Measurements from ENCODE around the gene SARM1.

The SARM1 gene

GRCh38 chr17:28344435-28344901, 27.0 kb upstream of the SARM1 start:
- H4K8ac ChIP-seq (ENCODE audit: low read depth, low read length), result no peak overlapping the region
- H3K9me3 ChIP-seq (replicated peaks in 1 of 2; ENCODE audit: control insufficient read depth in 2 of 2, insufficient read depth in 1 of 2, low read depth in 1 of 2, low read length in 2 of 2), result no peaks in the 10 kb centered on the region
- no CpG with 5 or more reads among the region's 19 CpGs for WGBS, 2 donors (ENCODE audit: extremely low coverage in 2 of 2, insufficient read length in 2 of 2, insufficient replicate concordance in 1 of 2)
- no peak overlapping the region for H3K4me3 ChIP-seq (ENCODE audit: low read length in 2 of 2)
- H3K36me3 ChIP-seq (replicated peaks in 1 of 2; ENCODE audit: control insufficient read depth in 2 of 2, insufficient read depth in 2 of 2, low read length in 2 of 2), result peaks cover 66 to 98% of the 10 kb centered on the region in 2 donors
- no peak overlapping the region for H3K4ac ChIP-seq (ENCODE audit: low read length)
- H3K4me2 ChIP-seq (ENCODE audit: insufficient read depth, low read length, poor library complexity, severe bottlenecking), result no peak overlapping the region
- H2BK120ac ChIP-seq (ENCODE audit: low read depth, low read length), result no peak overlapping the region
- H3K9ac ChIP-seq (ENCODE audit: low read depth, low read length, poor library complexity), result no peak overlapping the region
- no peak overlapping the region for H4K91ac ChIP-seq (ENCODE audit: low read depth, low read length, poor library complexity)
- no peaks in the 10 kb centered on the region for H3K27me3 ChIP-seq (ENCODE audit: control insufficient read depth in 3 of 3, insufficient read depth in 3 of 3, low read depth in 1 of 3, low read length in 3 of 3)
- H3K79me1 ChIP-seq (ENCODE audit: low read depth, low read length), result no peaks in the 10 kb centered on the region
- H2BK5ac ChIP-seq (ENCODE audit: low read length), result no peak overlapping the region
- no peak for DNase-seq (ENCODE audit: low spot score)
- no peak overlapping the region for H2AK5ac ChIP-seq (ENCODE audit: low read depth, low read length)
- H2AFZ ChIP-seq (ENCODE audit: low read length), result no peak overlapping the region
- H3K23ac ChIP-seq (ENCODE audit: low read depth, low read length, poor library complexity), result no peak overlapping the region
- H3K27ac ChIP-seq (replicated peaks; ENCODE audit: low read length), result no peak overlapping the region
- H3K18ac ChIP-seq (ENCODE audit: low read length), result no peak overlapping the region
- no peak overlapping the region for H2BK12ac ChIP-seq (ENCODE audit: low read length)
- no peak overlapping the region for H2BK15ac ChIP-seq (ENCODE audit: low read length)
- no peak overlapping the region for H3K14ac ChIP-seq (ENCODE audit: low read length)
- H3K4me1 ChIP-seq (ENCODE audit: control insufficient read depth in 2 of 2, insufficient read depth in 1 of 2, low read depth in 1 of 2, low read length in 2 of 2), result peaks cover 0 to 6% of the 10 kb centered on the region in 2 donors

- no peak overlapping the region for H4K8ac ChIP-seq (ENCODE audit: low read depth, low read length)
- no peaks in the 10 kb centered on the region for H3K27me3 ChIP-seq (ENCODE audit: control insufficient read depth in 3 of 3, insufficient read depth in 3 of 3, low read depth in 1 of 3, low read length in 3 of 3)
- H2AK5ac ChIP-seq (ENCODE audit: low read depth, low read length), result no peak overlapping the region
- H3K4me2 ChIP-seq (ENCODE audit: insufficient read depth, low read length, poor library complexity, severe bottlenecking), result no peak overlapping the region
- WGBS, 2 donors (ENCODE audit: extremely low coverage in 2 of 2, insufficient read length in 2 of 2, insufficient replicate concordance in 1 of 2), result no CpG with 5 or more reads among the region's 13 CpGs
- peaks cover 68 to 100% of the 10 kb centered on the region in 2 donors for H3K36me3 ChIP-seq (replicated peaks in 1 of 2; ENCODE audit: control insufficient read depth in 2 of 2, insufficient read depth in 2 of 2, low read length in 2 of 2)
- no peak overlapping the region for H2AFZ ChIP-seq (ENCODE audit: low read length)
- H3K4me1 ChIP-seq (ENCODE audit: control insufficient read depth in 2 of 2, insufficient read depth in 1 of 2, low read depth in 1 of 2, low read length in 2 of 2), result peaks cover 0 to 6% of the 10 kb centered on the region in 2 donors
- H3K23ac ChIP-seq (ENCODE audit: low read depth, low read length, poor library complexity), result no peak overlapping the region
- no peak overlapping the region for H3K9ac ChIP-seq (ENCODE audit: low read depth, low read length, poor library complexity)
- no peak overlapping the region for H2BK5ac ChIP-seq (ENCODE audit: low read length)
- no peak overlapping the region for H4K91ac ChIP-seq (ENCODE audit: low read depth, low read length, poor library complexity)
- H2BK12ac ChIP-seq (ENCODE audit: low read length), result no peak overlapping the region
- no peaks in the 10 kb centered on the region for H3K79me1 ChIP-seq (ENCODE audit: low read depth, low read length)
- no peak overlapping the region for H3K4me3 ChIP-seq (ENCODE audit: low read length in 2 of 2)
- H3K4ac ChIP-seq (ENCODE audit: low read length), result no peak overlapping the region
- no peak overlapping the region for H3K27ac ChIP-seq (replicated peaks; ENCODE audit: low read length)
- no peak overlapping the region for H3K14ac ChIP-seq (ENCODE audit: low read length)
- no peaks in the 10 kb centered on the region for H3K9me3 ChIP-seq (replicated peaks in 1 of 2; ENCODE audit: control insufficient read depth in 2 of 2, insufficient read depth in 1 of 2, low read depth in 1 of 2, low read length in 2 of 2)
- no peak overlapping the region for H3K18ac ChIP-seq (ENCODE audit: low read length)
- no peak for DNase-seq (ENCODE audit: low spot score)
- no peak overlapping the region for H2BK15ac ChIP-seq (ENCODE audit: low read length)
- no peak overlapping the region for H2BK120ac ChIP-seq (ENCODE audit: low read depth, low read length)
Observed at GRCh38 chr17:28345419-28346198, 25.9 kb upstream of the SARM1 start.

GRCh38 chr17:28346199-28346580, 25.3 kb upstream of the SARM1 start:
- no peak overlapping the region for H3K9ac ChIP-seq (ENCODE audit: low read depth, low read length, poor library complexity)
- no peak overlapping the region for H2BK12ac ChIP-seq (ENCODE audit: low read length)
- H3K79me1 ChIP-seq (ENCODE audit: low read depth, low read length), result no peaks in the 10 kb centered on the region
- H3K27ac ChIP-seq (replicated peaks; ENCODE audit: low read length), result no peak overlapping the region
- H2BK120ac ChIP-seq (ENCODE audit: low read depth, low read length), result no peak overlapping the region
- no peak overlapping the region for H3K14ac ChIP-seq (ENCODE audit: low read length)
- H3K4me1 ChIP-seq (ENCODE audit: control insufficient read depth in 2 of 2, insufficient read depth in 1 of 2, low read depth in 1 of 2, low read length in 2 of 2), result peaks cover 0 to 6% of the 10 kb centered on the region in 2 donors
- no peak overlapping the region for H2AFZ ChIP-seq (ENCODE audit: low read length)
- H2BK5ac ChIP-seq (ENCODE audit: low read length), result no peak overlapping the region
- H4K91ac ChIP-seq (ENCODE audit: low read depth, low read length, poor library complexity), result no peak overlapping the region
- H2BK15ac ChIP-seq (ENCODE audit: low read length), result no peak overlapping the region
- H3K27me3 ChIP-seq (ENCODE audit: control insufficient read depth in 3 of 3, insufficient read depth in 3 of 3, low read depth in 1 of 3, low read length in 3 of 3), result no peaks in the 10 kb centered on the region
- H4K8ac ChIP-seq (ENCODE audit: low read depth, low read length), result no peak overlapping the region
- peaks cover 71 to 100% of the 10 kb centered on the region in 2 donors for H3K36me3 ChIP-seq (replicated peaks in 1 of 2; ENCODE audit: control insufficient read depth in 2 of 2, insufficient read depth in 2 of 2, low read length in 2 of 2)
- H3K4me3 ChIP-seq (ENCODE audit: low read length in 2 of 2), result no peak overlapping the region
- no peak overlapping the region for H3K4me2 ChIP-seq (ENCODE audit: insufficient read depth, low read length, poor library complexity, severe bottlenecking)
- H2AK5ac ChIP-seq (ENCODE audit: low read depth, low read length), result no peak overlapping the region
- no peak overlapping the region for H3K23ac ChIP-seq (ENCODE audit: low read depth, low read length, poor library complexity)
- no peak overlapping the region for H3K4ac ChIP-seq (ENCODE audit: low read length)
- no peak overlapping the region for H3K18ac ChIP-seq (ENCODE audit: low read length)
- H3K9me3 ChIP-seq (replicated peaks in 1 of 2; ENCODE audit: control insufficient read depth in 2 of 2, insufficient read depth in 1 of 2, low read depth in 1 of 2, low read length in 2 of 2), result no peaks in the 10 kb centered on the region
- DNase-seq (ENCODE audit: low spot score), result no peak
- no CpG with 5 or more reads among the region's 2 CpGs for WGBS, 2 donors (ENCODE audit: extremely low coverage in 2 of 2, insufficient read length in 2 of 2, insufficient replicate concordance in 1 of 2)

GRCh38 chr17:28346746-28347246, 24.7 kb upstream of the SARM1 start:
- H3K27ac ChIP-seq (replicated peaks; ENCODE audit: low read length), result no peak overlapping the region
- DNase-seq (ENCODE audit: low spot score), result no peak

More at GRCh38 chr17:28346746-28347246, 24.7 kb upstream of the SARM1 start:
- no peak overlapping the region for H3K18ac ChIP-seq (ENCODE audit: low read length)
- no peak overlapping the region for H4K91ac ChIP-seq (ENCODE audit: low read depth, low read length, poor library complexity)
- H3K9ac ChIP-seq (ENCODE audit: low read depth, low read length, poor library complexity), result no peak overlapping the region
- no peak overlapping the region for H2AK5ac ChIP-seq (ENCODE audit: low read depth, low read length)
- no peak overlapping the region for H2BK12ac ChIP-seq (ENCODE audit: low read length)
- H4K8ac ChIP-seq (ENCODE audit: low read depth, low read length), result no peak overlapping the region
- H3K23ac ChIP-seq (ENCODE audit: low read depth, low read length, poor library complexity), result no peak overlapping the region
- peaks cover 0 to 6% of the 10 kb centered on the region in 2 donors for H3K4me1 ChIP-seq (ENCODE audit: control insufficient read depth in 2 of 2, insufficient read depth in 1 of 2, low read depth in 1 of 2, low read length in 2 of 2)
- no peak overlapping the region for H3K4ac ChIP-seq (ENCODE audit: low read length)
- H3K4me3 ChIP-seq (ENCODE audit: low read length in 2 of 2), result no peak overlapping the region
- H3K9me3 ChIP-seq (replicated peaks in 1 of 2; ENCODE audit: control insufficient read depth in 2 of 2, insufficient read depth in 1 of 2, low read depth in 1 of 2, low read length in 2 of 2), result no peaks in the 10 kb centered on the region
- no peak overlapping the region for H3K14ac ChIP-seq (ENCODE audit: low read length)
- H2BK5ac ChIP-seq (ENCODE audit: low read length), result no peak overlapping the region
- no peaks in the 10 kb centered on the region for H3K27me3 ChIP-seq (ENCODE audit: control insufficient read depth in 3 of 3, insufficient read depth in 3 of 3, low read depth in 1 of 3, low read length in 3 of 3)
- H2BK15ac ChIP-seq (ENCODE audit: low read length), result no peak overlapping the region
- H3K79me1 ChIP-seq (ENCODE audit: low read depth, low read length), result no peaks in the 10 kb centered on the region
- WGBS, 2 donors (ENCODE audit: extremely low coverage in 2 of 2, insufficient read length in 2 of 2, insufficient replicate concordance in 1 of 2), result no CpG with 5 or more reads among the region's 7 CpGs
- H2AFZ ChIP-seq (ENCODE audit: low read length), result no peak overlapping the region
- no peak overlapping the region for H3K4me2 ChIP-seq (ENCODE audit: insufficient read depth, low read length, poor library complexity, severe bottlenecking)
- peaks cover 71 to 100% of the 10 kb centered on the region in 2 donors for H3K36me3 ChIP-seq (replicated peaks in 1 of 2; ENCODE audit: control insufficient read depth in 2 of 2, insufficient read depth in 2 of 2, low read length in 2 of 2)
- no peak overlapping the region for H2BK120ac ChIP-seq (ENCODE audit: low read depth, low read length)

Measured in neuronal stem cell (in vitro differentiated cells).